ENCODE measurements around the gene LCE2A.
"Not testable (repeated sequence)": the region's sequence is repeated elsewhere in the genome, so short reads cannot be mapped to it uniquely, and the experiment has no call there.

LCE2A gene

GRCh38 chr1:152697701-152698600 lies at the start of gene LCE2A:
LCE2A (plus strand) TSS chr1:152698345; CDS start chr1:152698902, 557 bp downstream.
- DNase-seq = no peak

GRCh38 chr1:152654110-152654509 lies 44.0 kb upstream of the LCE2A start:
- DNase-seq = no peak

GRCh38 chr1:152656459-152656858 lies 41.7 kb upstream of the LCE2A start:
- no peak for DNase-seq

- DNase-seq = no peak
These were observed 40.5 kb upstream of the LCE2A start for GRCh38 chr1:152657677-152658076.

GRCh38 chr1:152658649-152659048 lies 39.5 kb upstream of the LCE2A start:
- DNase-seq = no peak

- no peak for DNase-seq
These were observed 35.0 kb upstream of the LCE2A start, which contains the start of gene LCE2D for GRCh38 chr1:152663098-152663497. LCE2D (plus strand) TSS chr1:152663380; CDS start chr1:152664106, 726 bp downstream.

- DNase-seq = not testable (repeated sequence)
These were observed 32.0 kb upstream of the LCE2A start for GRCh38 chr1:152666171-152666570.

- no peak for DNase-seq
These were observed 30.5 kb upstream of the LCE2A start for GRCh38 chr1:152667648-152668047.

- no peak for DNase-seq
These were observed 25.1 kb upstream of the LCE2A start for GRCh38 chr1:152673016-152673415.

- DNase-seq = not testable (repeated sequence)
These were observed 23.2 kb upstream of the LCE2A start, which contains the start of gene LCE2C for GRCh38 chr1:152674983-152675382. LCE2C (plus strand) TSS chr1:152675279; CDS start chr1:152676016, 737 bp downstream.

- DNase-seq = no peak
These were observed 18.7 kb upstream of the LCE2A start for GRCh38 chr1:152679459-152679858.

GRCh38 chr1:152681616-152682015 lies 16.5 kb upstream of the LCE2A start:
- DNase-seq = no peak

GRCh38 chr1:152683846-152684245 lies 14.3 kb upstream of the LCE2A start:
- no peak for DNase-seq

- DNase-seq = not testable (repeated sequence)
These were observed 12.3 kb upstream of the LCE2A start, which contains the start of gene LCE2B for GRCh38 chr1:152685823-152686222. LCE2B (plus strand) TSS chr1:152686123; CDS start chr1:152686844, 721 bp downstream.

GRCh38 chr1:152699746-152700145 lies 1.6 kb downstream of the LCE2A start:
- DNase-seq = no peak

- DNase-seq = no peak
These were observed 9.7 kb downstream of the LCE2A start, which contains the start of gene LCE4A for GRCh38 chr1:152707860-152708259. LCE4A (plus strand) TSS chr1:152708160; CDS start chr1:152709076, 916 bp downstream.

GRCh38 chr1:152718238-152718637 lies 20.1 kb downstream of the LCE2A start:
- no peak for DNase-seq

- no peak for DNase-seq
These were observed 27.1 kb downstream of the LCE2A start for GRCh38 chr1:152725261-152725660.

- no peak for DNase-seq
These were observed 30.8 kb downstream of the LCE2A start for GRCh38 chr1:152728986-152729385.

GRCh38 chr1:152735648-152736047 lies 37.5 kb downstream of the LCE2A start:
- no peak for DNase-seq

- DNase-seq = no peak
These were observed 39.9 kb downstream of the LCE2A start for GRCh38 chr1:152737997-152738396.

- no peak for DNase-seq
These were observed 41.7 kb downstream of the LCE2A start for GRCh38 chr1:152739841-152740240.

GRCh38 chr1:152741656-152742055 lies 43.5 kb downstream of the LCE2A start:
- DNase-seq = no peak

Data from NCI-H524 treated with DMSO at 0.1 percent for 48 hours (cell line).